Naive thymus-derived CD8-positive, alpha-beta T cell (primary cell): ENCODE measurements around the gene CMIP. TPM values are rescaled to one million over a fixed set of nuclear protein-coding genes. Genes with fewer than 3 reads are reported as not detected.

Experiments
- ATAC-seq, 2 donors: fragments of 150-1000 bp; cut with Tn5 transposase in 1 of 2; sonication (Bioruptor Pico), chemical (Tn5 transposase) in 1 of 2; 1 replicate in 1 of 2; 2 replicates in 1 of 2; pipeline ENCODE4 v1.10.0; 2021; ENCODE audit warnings: mild to moderate bottlenecking in 2 of 2, moderate library complexity in 2 of 2
- POLR2A ChIA-PET: fragments of 350-600 bp; sonication (Branson Sonifier 250); formaldehyde crosslinking; loops from one replicate; lab custom pipeline; 2021; ENCODE audit warnings: antibody characterized with exemption; lab: Charles Lee
- DNase-seq, 10 donors: peaks; one replicate each; pipeline versions ENCODE4 v3.0.0 to v3.0.0-alpha.2; 2020 to 2022
- H3K27ac Mint-ChIP-seq, 10 donors: one replicate each; pipeline ENCODE4 v1.8.0; 2020 to 2022; ENCODE audit warnings: mild to moderate bottlenecking in 10 of 10, mixed read lengths in 10 of 10, moderate library complexity in 4 of 10, inconsistent platforms in 1 of 10
- H3K27me3 Mint-ChIP-seq, 5 donors: one replicate each; pipeline ENCODE4 v1.8.0; 2021 to 2022; ENCODE audit warnings: mixed read lengths in 5 of 5
- H3K36me3 Mint-ChIP-seq, 3 donors: one replicate each; pipeline ENCODE4 v1.8.0; 2020 to 2022; ENCODE audit warnings: mixed read lengths in 3 of 3, mild to moderate bottlenecking in 2 of 3, inconsistent platforms in 1 of 3
- H3K4me1 Mint-ChIP-seq, 4 donors: one replicate each; pipeline ENCODE4 v1.8.0; 2021 to 2022; ENCODE audit warnings: mixed read lengths in 4 of 4
- H3K4me3 Mint-ChIP-seq, 10 donors: one replicate each; pipeline ENCODE4 v1.8.0; 2020 to 2022; ENCODE audit warnings: mild to moderate bottlenecking in 10 of 10, mixed read lengths in 10 of 10, moderate library complexity in 6 of 10, inconsistent platforms in 1 of 10
- H3K9me3 Mint-ChIP-seq, 9 donors: one replicate each; pipeline ENCODE4 v1.8.0; 2020 to 2022; ENCODE audit warnings: mixed read lengths in 9 of 9, mild to moderate bottlenecking in 3 of 9, inconsistent platforms in 1 of 9, moderate library complexity in 1 of 9
- polyA plus RNA-seq, 3 donors: library from polyadenylated mRNA; unstranded; fragments of 300-500 nt; fragmentation: Illumina TruSeq; gene quantifications; one replicate each; pipeline ENCODE4 v1.2.3, GENCODE V29; 2021
- total RNA-seq, 8 experiments: library from RNA in 2 of 8; stranded (reverse) in 2 of 8; gene quantifications; one replicate each; pipeline ENCODE4 v1.2.3 and lab custom pipeline; 2021 to 2026

Gene CMIP
- total and polyA plus RNA-seq, 5 experiments from 2014 or later: 0.31 to 41.5 (median 1.3) TPM

GRCh38 chr16:81696166-81696960 lies 251.8 kb downstream of the CMIP start:
- Mint-ChIP-seq H3K4me1 (peaks cover 0 to 2% (median 0%) of the 10 kb centered on the region in 4 donors), H3K27me3 (no peaks in the 10 kb centered on the region), H3K9me3 (no peaks in the 10 kb centered on the region), H3K4me3 (peak overlapping the region in 1 of 10 donors; percentile 29), H3K36me3 (peaks cover 0 to 71% (median 15%) of the 10 kb centered on the region in 3 donors), H3K27ac (peak overlapping the region in 6 of 10 donors; percentile 33 to 90 (median 68))
- no peak for DNase-seq
- no peak for ATAC-seq
- POLR2A ChIA-PET: no interaction called here

- H3K4me3 Mint-ChIP-seq: no peak overlapping the region
- no peaks in the 10 kb centered on the region for H3K9me3 Mint-ChIP-seq
- ATAC-seq (no peak), DNase-seq (peak in 7 of 10 donors; percentile 25 to 69 (median 37))
- peak overlapping the region in 3 of 10 donors; percentile 31 to 55 (median 40) for H3K27ac Mint-ChIP-seq
- POLR2A ChIA-PET: no interaction called here
- H3K27me3 Mint-ChIP-seq: no peaks in the 10 kb centered on the region
- peaks cover 0 to 2% (median 0%) of the 10 kb centered on the region in 4 donors for H3K4me1 Mint-ChIP-seq
- H3K36me3 Mint-ChIP-seq: peaks cover 0 to 68% (median 14%) of the 10 kb centered on the region in 3 donors
These were observed 252.5 kb downstream of the CMIP start for GRCh38 chr16:81696961-81697615.

- Mint-ChIP-seq H3K4me3 (no peak overlapping the region), H3K9me3 (no peaks in the 10 kb centered on the region), H3K27me3 (no peaks in the 10 kb centered on the region), H3K4me1 (peaks cover 0 to 2% (median 0%) of the 10 kb centered on the region in 4 donors), H3K36me3 (peaks cover 0 to 66% (median 12%) of the 10 kb centered on the region in 3 donors), H3K27ac (peak overlapping the region in 1 of 10 donors; percentile 40)
- POLR2A ChIA-PET: no interaction called here
- no peak for DNase-seq
- ATAC-seq: no peak
These were observed 253.2 kb downstream of the CMIP start for GRCh38 chr16:81697616-81698309.

- peaks cover 0 to 66% (median 8%) of the 10 kb centered on the region in 3 donors for H3K36me3 Mint-ChIP-seq
- H3K9me3 Mint-ChIP-seq: no peaks in the 10 kb centered on the region
- DNase-seq (no peak), ATAC-seq (no peak)
- H3K4me3 Mint-ChIP-seq: no peak overlapping the region
- peaks cover 0 to 2% (median 0%) of the 10 kb centered on the region in 4 donors for H3K4me1 Mint-ChIP-seq
- POLR2A ChIA-PET: no interaction called here
- peak overlapping the region in 1 of 10 donors; percentile 1 for H3K27ac Mint-ChIP-seq
- H3K27me3 Mint-ChIP-seq: no peaks in the 10 kb centered on the region
These were observed 253.7 kb downstream of the CMIP start for GRCh38 chr16:81698310-81698641.

- ATAC-seq (no peak), DNase-seq (no peak)
- H3K27me3 Mint-ChIP-seq: no peaks in the 10 kb centered on the region
- peaks cover 0 to 2% (median 0%) of the 10 kb centered on the region in 4 donors for H3K4me1 Mint-ChIP-seq
- H3K4me3 Mint-ChIP-seq: no peak overlapping the region
- peaks cover 0 to 56% (median 4%) of the 10 kb centered on the region in 3 donors for H3K36me3 Mint-ChIP-seq
- POLR2A ChIA-PET: no interaction called here
- peak overlapping the region in 3 of 10 donors; percentile 20 to 64 (median 62) for H3K27ac Mint-ChIP-seq
- no peaks in the 10 kb centered on the region for H3K9me3 Mint-ChIP-seq
These were observed 255.0 kb downstream of the CMIP start for GRCh38 chr16:81699596-81699995.

- no peak overlapping the region for H3K4me3 Mint-ChIP-seq
- no peaks in the 10 kb centered on the region for H3K9me3 Mint-ChIP-seq
- DNase-seq (peak in 1 of 10 donors; percentile 13), ATAC-seq (no peak)
- H3K27ac Mint-ChIP-seq: peak overlapping the region in 6 of 10 donors; percentile 6 to 73 (median 59)
- H3K4me1 Mint-ChIP-seq: peaks cover 0 to 2% (median 0%) of the 10 kb centered on the region in 4 donors
- peaks cover 0 to 53% (median 4%) of the 10 kb centered on the region in 3 donors for H3K36me3 Mint-ChIP-seq
- POLR2A ChIA-PET: no interaction called here
- H3K27me3 Mint-ChIP-seq: no peaks in the 10 kb centered on the region
These were observed 255.6 kb downstream of the CMIP start for GRCh38 chr16:81700071-81700779.

- peak overlapping the region in 6 of 10 donors; percentile 29 to 66 (median 40) for H3K27ac Mint-ChIP-seq
These were observed 256.2 kb downstream of the CMIP start for GRCh38 chr16:81700780-81701165.

GRCh38 chr16:81701296-81701970 lies 256.8 kb downstream of the CMIP start:
- H3K4me3 Mint-ChIP-seq: peak overlapping the region in 1 of 10 donors; percentile 14
- H3K36me3 Mint-ChIP-seq: peaks cover 0 to 57% (median 8%) of the 10 kb centered on the region in 3 donors
- no peaks in the 10 kb centered on the region for H3K4me1 Mint-ChIP-seq
- H3K27me3 Mint-ChIP-seq: no peaks in the 10 kb centered on the region
- H3K27ac Mint-ChIP-seq: peak overlapping the region in 3 of 10 donors; percentile 29 to 67 (median 64)
- ATAC-seq (no peak), DNase-seq (no peak)
- no peaks in the 10 kb centered on the region for H3K9me3 Mint-ChIP-seq
- POLR2A ChIA-PET: no interaction called here

More at GRCh38 chr16:81700780-81701165, 256.2 kb downstream of the CMIP start:
- ATAC-seq (no peak), DNase-seq (no peak)
- POLR2A ChIA-PET: no interaction called here
- Mint-ChIP-seq H3K36me3 (peaks cover 0 to 53% (median 8%) of the 10 kb centered on the region in 3 donors), H3K9me3 (no peaks in the 10 kb centered on the region), H3K27me3 (no peaks in the 10 kb centered on the region), H3K4me3 (peak overlapping the region in 1 of 10 donors; percentile 14), H3K4me1 (no peaks in the 10 kb centered on the region)

- Mint-ChIP-seq H3K27ac (peak overlapping the region in 4 of 10 donors; percentile 24 to 86 (median 62)), H3K4me3 (no peak overlapping the region), H3K36me3 (peaks cover 7 to 64% (median 13%) of the 10 kb centered on the region in 3 donors), H3K4me1 (no peaks in the 10 kb centered on the region), H3K9me3 (no peaks in the 10 kb centered on the region), H3K27me3 (no peaks in the 10 kb centered on the region)
- no peak for ATAC-seq
- DNase-seq: no peak
- POLR2A ChIA-PET: no interaction called here
These were observed 257.9 kb downstream of the CMIP start for GRCh38 chr16:81702506-81702905.

- H3K36me3 Mint-ChIP-seq: peaks cover 7 to 70% (median 15%) of the 10 kb centered on the region in 3 donors
- DNase-seq (no peak), ATAC-seq (no peak)
- H3K9me3 Mint-ChIP-seq: no peaks in the 10 kb centered on the region
- H3K27ac Mint-ChIP-seq: peak overlapping the region in 6 of 10 donors; percentile 29 to 86 (median 72)
- no peaks in the 10 kb centered on the region for H3K27me3 Mint-ChIP-seq
- no peak overlapping the region for H3K4me3 Mint-ChIP-seq
- H3K4me1 Mint-ChIP-seq: no peaks in the 10 kb centered on the region
- POLR2A ChIA-PET: no interaction called here
These were observed 258.9 kb downstream of the CMIP start for GRCh38 chr16:81703177-81704155.

GRCh38 chr16:81705261-81705660 lies 260.7 kb downstream of the CMIP start:
- peaks cover 7 to 65% (median 14%) of the 10 kb centered on the region in 3 donors for H3K36me3 Mint-ChIP-seq
- H3K4me3 Mint-ChIP-seq: no peak overlapping the region
- no peak for ATAC-seq
- no peaks in the 10 kb centered on the region for H3K9me3 Mint-ChIP-seq
- POLR2A ChIA-PET: no interaction called here
- peak overlapping the region in 1 of 10 donors; percentile 52 for H3K27ac Mint-ChIP-seq
- H3K27me3 Mint-ChIP-seq: no peaks in the 10 kb centered on the region
- no peaks in the 10 kb centered on the region for H3K4me1 Mint-ChIP-seq
- no peak for DNase-seq
